Fibroblast of lung (primary cell): ENCODE data around the gene DIP2C. TPM values are rescaled to one million over a fixed set of nuclear protein-coding genes. Genes with fewer than 3 reads are reported as not detected.

Experiments used
- DNase-seq, 2 donors: peaks; one replicate each; pipeline versions ENCODE4 v3.0.0 to v3.0.0-alpha.2; 2010; ENCODE audit warnings: low read depth in 2 of 2
- H2AFZ ChIP-seq: 2 replicates; pipeline ENCODE4 v1.5.1; 2012; ENCODE audit warnings: low read length, control low read depth, inconsistent platforms
- H3K27ac ChIP-seq: 2 replicates; pipeline ENCODE4 v1.5.1; 2011; ENCODE audit warnings: low read length, control low read depth; ENCODE audit not compliant: insufficient read depth
- H3K27me3 ChIP-seq: 2 replicates; pipeline ENCODE4 v1.5.1; 2011; ENCODE audit warnings: mild to moderate bottlenecking, low read length; ENCODE audit not compliant: control insufficient read depth, insufficient read depth
- H3K36me3 ChIP-seq: 2 replicates; pipeline ENCODE4 v1.5.1; 2011; ENCODE audit warnings: low read length; ENCODE audit not compliant: control insufficient read depth, insufficient read depth
- H3K4me1 ChIP-seq: 2 replicates; pipeline ENCODE4 v1.5.1; 2011; ENCODE audit warnings: low read length; ENCODE audit not compliant: control insufficient read depth, insufficient read depth; ENCODE audit errors: extremely low read depth
- H3K4me2 ChIP-seq: 2 replicates; pipeline ENCODE4 v1.5.1; 2011; ENCODE audit warnings: low read length, control low read depth; ENCODE audit not compliant: insufficient read depth; ENCODE audit errors: extremely low read depth
- H3K4me3 ChIP-seq, 4 experiments: fragments of 200-600 bp in 1 of 4; sonication (generic) in 1 of 4; replicated peaks in 1 of 4; 2 replicates each; pipeline ENCODE4 v1.5.1; 2011 to 2016; ENCODE audit warnings: low read length in 4 of 4, low read depth in 3 of 4, mild to moderate bottlenecking in 3 of 4, control low read depth in 2 of 4, inconsistent platforms in 1 of 4, mixed read lengths in 1 of 4; ENCODE audit not compliant: insufficient read depth in 1 of 4; ENCODE audit errors: control extremely low read depth in 1 of 4
- H3K79me2 ChIP-seq: 2 replicates; pipeline ENCODE4 v1.5.1; 2012; ENCODE audit warnings: mild to moderate bottlenecking, low read length, inconsistent platforms; ENCODE audit not compliant: control insufficient read depth, insufficient read depth
- H3K9ac ChIP-seq: 2 replicates; pipeline ENCODE4 v1.5.1; 2011; ENCODE audit warnings: mild to moderate bottlenecking, low read length, control low read depth; ENCODE audit not compliant: insufficient read depth
- H3K9me3 ChIP-seq: 2 replicates; pipeline ENCODE4 v1.5.1; 2012; ENCODE audit warnings: low read depth, low read length; ENCODE audit not compliant: control insufficient read depth, insufficient read depth
- H4K20me1 ChIP-seq: 2 replicates; pipeline ENCODE4 v1.5.1; 2011; ENCODE audit warnings: low read length; ENCODE audit not compliant: control insufficient read depth, insufficient read depth; ENCODE audit errors: extremely low read depth
- EZH2 ChIP-seq: IDR thresholded peaks from 2 replicates; pipeline ENCODE4 v1.5.1; 2012; ENCODE audit warnings: low read length, control low read depth, mild to moderate bottlenecking; ENCODE audit errors: missing control alignments
- polyA plus RNA-seq, 2 donors: library from polyadenylated mRNA; depleted of rRNA in 1 of 2; stranded (reverse) in 1 of 2; unstranded in 1 of 2; fragments of >200 nt; gene quantifications; 2 replicates each; pipeline ENCODE4 v1.2.1, GENCODE V29; 2011 to 2012; ENCODE audit warnings: missing spikeins in 1 of 2
- total RNA-seq: library from RNA; depleted of rRNA; stranded (reverse); fragments of >200 nt; gene quantifications from 2 replicates; pipeline ENCODE4 v1.2.1, GENCODE V29; 2014
- TF ChIP-seq, protein P1 (sequence below), 2 donors: IDR thresholded peaks in 1 of 2; conservative IDR thresholded peaks in 1 of 2; 1 replicate in 1 of 2; 2 replicates in 1 of 2; pipeline ENCODE4 v1.5.1; 2011 to 2012; ENCODE audit warnings: low read length in 2 of 2, control low read depth in 1 of 2, inconsistent platforms in 1 of 2, low read depth in 1 of 2, mild to moderate bottlenecking in 1 of 2

The DIP2C gene
- total and polyA plus RNA-seq, 2 donors (not counting 1 experiment from before 2014, with no cell fraction given), result 10.7 to 18.3 TPM

DNA sequence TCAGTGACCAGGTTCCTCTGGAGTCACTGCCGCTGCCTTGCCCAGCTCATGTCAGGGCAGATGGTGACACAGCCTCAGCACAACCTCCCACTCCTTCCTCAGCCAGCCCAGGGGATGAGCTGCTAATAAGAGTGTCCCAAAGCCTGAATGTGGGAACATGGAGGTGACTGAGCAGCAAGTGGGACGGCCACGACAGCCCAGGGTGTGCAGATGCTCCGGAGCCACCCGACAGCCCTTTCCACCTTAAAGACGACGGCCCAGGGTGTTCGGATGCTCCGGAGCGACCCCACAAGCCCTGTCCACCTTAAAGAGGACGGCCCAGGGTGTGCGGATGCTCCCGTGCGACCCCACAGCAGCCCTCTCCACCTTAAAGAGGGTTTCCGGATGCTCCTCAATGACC is 89.2 kb downstream of the DIP2C start:
- no peak for TF ChIP-seq EZH2
- TF ChIP-seq, protein P1, sequence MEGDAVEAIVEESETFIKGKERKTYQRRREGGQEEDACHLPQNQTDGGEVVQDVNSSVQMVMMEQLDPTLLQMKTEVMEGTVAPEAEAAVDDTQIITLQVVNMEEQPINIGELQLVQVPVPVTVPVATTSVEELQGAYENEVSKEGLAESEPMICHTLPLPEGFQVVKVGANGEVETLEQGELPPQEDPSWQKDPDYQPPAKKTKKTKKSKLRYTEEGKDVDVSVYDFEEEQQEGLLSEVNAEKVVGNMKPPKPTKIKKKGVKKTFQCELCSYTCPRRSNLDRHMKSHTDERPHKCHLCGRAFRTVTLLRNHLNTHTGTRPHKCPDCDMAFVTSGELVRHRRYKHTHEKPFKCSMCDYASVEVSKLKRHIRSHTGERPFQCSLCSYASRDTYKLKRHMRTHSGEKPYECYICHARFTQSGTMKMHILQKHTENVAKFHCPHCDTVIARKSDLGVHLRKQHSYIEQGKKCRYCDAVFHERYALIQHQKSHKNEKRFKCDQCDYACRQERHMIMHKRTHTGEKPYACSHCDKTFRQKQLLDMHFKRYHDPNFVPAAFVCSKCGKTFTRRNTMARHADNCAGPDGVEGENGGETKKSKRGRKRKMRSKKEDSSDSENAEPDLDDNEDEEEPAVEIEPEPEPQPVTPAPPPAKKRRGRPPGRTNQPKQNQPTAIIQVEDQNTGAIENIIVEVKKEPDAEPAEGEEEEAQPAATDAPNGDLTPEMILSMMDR (conservative IDR thresholded peaks at IDR 0.05 in 1 of 2, IDR thresholded peaks at IDR 0.05 in 1 of 2; ENCODE audit: low read depth in 1 of 2, low read length in 2 of 2), result no peak
- no peak overlapping the region for H3K4me2 ChIP-seq
- H3K4me3 ChIP-seq, result no peak overlapping the region
- peaks cover 37% of the 10 kb centered on the region for H3K79me2 ChIP-seq
- no peaks in the 10 kb centered on the region for H3K9me3 ChIP-seq
- no peaks in the 10 kb centered on the region for H4K20me1 ChIP-seq
- H3K9ac ChIP-seq, result no peak overlapping the region
- H3K36me3 ChIP-seq, result no peaks in the 10 kb centered on the region
- no peak for DNase-seq
- H3K27me3 ChIP-seq, result no peaks in the 10 kb centered on the region
- H2AFZ ChIP-seq, result no peak overlapping the region
- H3K4me1 ChIP-seq, result peaks cover 14% of the 10 kb centered on the region
- no peak overlapping the region for H3K27ac ChIP-seq

GRCh38 chr10:599767-600166 is 89.7 kb downstream of the DIP2C start:
- no peaks in the 10 kb centered on the region for H3K27me3 ChIP-seq
- no peak overlapping the region for H3K9ac ChIP-seq
- H4K20me1 ChIP-seq, result no peaks in the 10 kb centered on the region
- TF ChIP-seq, protein P1 (conservative IDR thresholded peaks at IDR 0.05 in 1 of 2, IDR thresholded peaks at IDR 0.05 in 1 of 2; ENCODE audit: low read depth in 1 of 2, low read length in 2 of 2), result no peak
- no peak for TF ChIP-seq EZH2
- no peak overlapping the region for H3K4me3 ChIP-seq
- no peak overlapping the region for H2AFZ ChIP-seq
- no peak overlapping the region for H3K4me2 ChIP-seq
- no peaks in the 10 kb centered on the region for H3K9me3 ChIP-seq
- peaks cover 36% of the 10 kb centered on the region for H3K79me2 ChIP-seq
- no peak overlapping the region for H3K27ac ChIP-seq
- DNase-seq, result no peak
- no peaks in the 10 kb centered on the region for H3K36me3 ChIP-seq
- peaks cover 14% of the 10 kb centered on the region for H3K4me1 ChIP-seq

GRCh38 chr10:598415-599170 is 90.9 kb downstream of the DIP2C start:
- Histone ChIP-seq H3K79me2 (peaks cover 37% of the 10 kb centered on the region), H3K9me3 (no peaks in the 10 kb centered on the region), H2AFZ (no peak overlapping the region), H4K20me1 (no peaks in the 10 kb centered on the region), H3K27me3 (no peaks in the 10 kb centered on the region), H3K9ac (no peak overlapping the region), H3K4me2 (peak overlapping the region; percentile 42), H3K4me3 (no peak overlapping the region), H3K36me3 (no peaks in the 10 kb centered on the region), H3K4me1 (peaks cover 14% of the 10 kb centered on the region), H3K27ac (peak overlapping the region; percentile 64)
- no peak for TF ChIP-seq EZH2
- TF ChIP-seq, protein P1 (conservative IDR thresholded peaks at IDR 0.05 in 1 of 2, IDR thresholded peaks at IDR 0.05 in 1 of 2; ENCODE audit: low read depth in 1 of 2, low read length in 2 of 2), result no peak
- DNase-seq, result peak; percentile 95 to 99
